ENCODE results near the gene POP5.

DNA sequence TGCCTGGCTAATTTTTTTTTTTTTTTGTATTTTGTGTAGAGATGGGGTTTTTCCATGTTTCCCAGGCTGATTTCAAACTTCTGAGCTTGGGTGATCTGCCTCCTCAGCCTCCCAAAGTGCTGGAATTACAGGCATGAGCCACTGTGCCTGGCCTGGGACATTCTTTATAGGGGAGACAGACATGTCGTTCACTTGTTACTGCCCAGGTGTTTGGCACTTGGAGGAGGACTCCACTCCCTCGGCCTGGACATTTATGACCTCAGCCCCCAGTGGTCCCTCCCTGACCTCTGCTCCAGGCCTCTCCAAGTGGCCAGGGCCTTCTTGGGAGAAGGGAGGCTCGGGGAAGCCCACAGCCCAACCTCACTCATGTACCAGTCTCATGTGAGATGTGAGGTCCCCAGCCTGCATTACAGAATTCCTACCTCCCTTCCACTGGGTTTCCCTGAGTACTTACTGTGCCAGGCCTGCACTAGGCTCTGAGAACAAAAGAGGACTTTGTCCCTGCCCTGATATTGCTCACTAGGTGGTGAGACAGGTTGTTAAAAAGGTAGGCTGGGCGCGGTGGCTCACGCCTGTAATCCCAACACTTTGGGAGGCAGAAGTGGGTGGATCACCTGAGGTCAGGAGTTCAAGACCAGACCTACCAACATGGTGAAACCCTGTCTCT, 9.7 kb upstream of the POP5 start:
- no peak for TF ChIP-seq POLR2AphosphoS5 (IDR thresholded peaks at IDR 0.05; ENCODE audit: borderline replicate concordance, low read depth, low read length)
- TF ChIP-seq EZH2 (IDR thresholded peaks at IDR 0.05), result no peak
- no peak for TF ChIP-seq FOXP2 (optimal IDR thresholded peaks at IDR 0.05; ENCODE audit: control extremely low read depth, extremely low read length, insufficient read depth)

Measured in SK-N-MC (cell line).